ENCODE measurements around the gene BSND. TPM values are rescaled to one million over a fixed set of nuclear protein-coding genes. Genes with fewer than 3 reads are reported as not detected.
"Not testable (repeated sequence)": the region's sequence is repeated elsewhere in the genome, so short reads cannot be mapped to it uniquely, and the experiment has no call there.

The BSND gene
- total and polyA plus RNA-seq, 7 donors = not detected

DNA sequence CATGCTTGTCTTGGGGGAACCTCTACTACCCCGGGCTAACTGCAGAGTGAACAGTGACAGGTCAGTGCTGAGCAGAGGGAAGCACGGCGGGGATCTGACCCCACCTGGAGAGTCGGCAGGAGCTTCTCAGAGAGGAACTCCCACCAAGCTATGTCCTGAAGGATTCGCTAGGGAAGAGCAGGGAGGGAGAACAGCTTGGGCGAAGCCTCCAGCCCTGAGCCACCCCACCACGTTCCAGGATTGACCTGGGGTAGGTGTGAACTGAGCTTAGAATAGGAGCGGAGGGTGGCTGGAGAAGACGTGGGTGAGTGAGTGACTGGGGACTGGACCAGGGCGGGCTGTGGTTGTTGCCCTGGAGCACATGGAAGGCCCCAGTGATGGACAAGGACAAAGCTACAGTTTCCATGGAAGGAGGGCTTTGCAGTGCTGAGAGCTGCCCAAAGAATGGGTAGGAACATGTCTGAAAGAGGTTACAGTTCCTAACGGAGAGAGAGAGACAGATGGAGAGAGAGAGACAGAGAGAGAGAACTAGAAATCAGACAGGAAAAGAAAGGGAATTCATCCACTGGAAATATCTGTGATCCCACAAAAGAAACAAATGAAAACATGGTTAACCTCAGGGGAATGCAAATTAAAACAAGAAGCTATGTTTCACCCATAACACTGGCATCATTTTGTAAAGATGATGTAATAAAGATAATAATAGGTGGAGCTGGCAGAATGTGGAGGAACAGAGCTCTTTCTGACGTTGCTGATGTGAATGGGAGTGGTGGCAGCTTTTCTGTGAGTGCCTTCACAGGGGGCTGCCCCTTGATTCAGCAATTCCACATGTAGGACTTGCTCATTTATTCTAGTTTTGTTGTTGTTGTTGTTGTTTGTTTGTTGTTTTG, 17.2 kb downstream of the BSND start:
- TF ChIP-seq, protein P1, sequence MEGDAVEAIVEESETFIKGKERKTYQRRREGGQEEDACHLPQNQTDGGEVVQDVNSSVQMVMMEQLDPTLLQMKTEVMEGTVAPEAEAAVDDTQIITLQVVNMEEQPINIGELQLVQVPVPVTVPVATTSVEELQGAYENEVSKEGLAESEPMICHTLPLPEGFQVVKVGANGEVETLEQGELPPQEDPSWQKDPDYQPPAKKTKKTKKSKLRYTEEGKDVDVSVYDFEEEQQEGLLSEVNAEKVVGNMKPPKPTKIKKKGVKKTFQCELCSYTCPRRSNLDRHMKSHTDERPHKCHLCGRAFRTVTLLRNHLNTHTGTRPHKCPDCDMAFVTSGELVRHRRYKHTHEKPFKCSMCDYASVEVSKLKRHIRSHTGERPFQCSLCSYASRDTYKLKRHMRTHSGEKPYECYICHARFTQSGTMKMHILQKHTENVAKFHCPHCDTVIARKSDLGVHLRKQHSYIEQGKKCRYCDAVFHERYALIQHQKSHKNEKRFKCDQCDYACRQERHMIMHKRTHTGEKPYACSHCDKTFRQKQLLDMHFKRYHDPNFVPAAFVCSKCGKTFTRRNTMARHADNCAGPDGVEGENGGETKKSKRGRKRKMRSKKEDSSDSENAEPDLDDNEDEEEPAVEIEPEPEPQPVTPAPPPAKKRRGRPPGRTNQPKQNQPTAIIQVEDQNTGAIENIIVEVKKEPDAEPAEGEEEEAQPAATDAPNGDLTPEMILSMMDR (IDR thresholded peaks at IDR 0.05) = no peak
- H3K4me3 ChIP-seq = no peak overlapping the region
- ATAC-seq (no peak), DNase-seq (no peak)
- no peaks in the 10 kb centered on the region for H3K36me3 ChIP-seq (ENCODE audit: insufficient read depth in 1 of 2, low read depth in 1 of 2)
- 71 to 75% (median 72%) methylated on average over 12 of the region's 12 CpGs for WGBS, 3 donors
- H3K27me3 ChIP-seq (ENCODE audit: insufficient read depth in 3 of 3, low read length in 2 of 3) = peaks cover 0 to 5% (median 0%) of the 10 kb centered on the region in 3 donors
- H3K4me1 ChIP-seq = no peaks in the 10 kb centered on the region
- no peak overlapping the region for H3K27ac ChIP-seq
- intact Hi-C loops (cut with DNase I) = no loop called here
- H3K9me3 ChIP-seq = no peaks in the 10 kb centered on the region

DNA sequence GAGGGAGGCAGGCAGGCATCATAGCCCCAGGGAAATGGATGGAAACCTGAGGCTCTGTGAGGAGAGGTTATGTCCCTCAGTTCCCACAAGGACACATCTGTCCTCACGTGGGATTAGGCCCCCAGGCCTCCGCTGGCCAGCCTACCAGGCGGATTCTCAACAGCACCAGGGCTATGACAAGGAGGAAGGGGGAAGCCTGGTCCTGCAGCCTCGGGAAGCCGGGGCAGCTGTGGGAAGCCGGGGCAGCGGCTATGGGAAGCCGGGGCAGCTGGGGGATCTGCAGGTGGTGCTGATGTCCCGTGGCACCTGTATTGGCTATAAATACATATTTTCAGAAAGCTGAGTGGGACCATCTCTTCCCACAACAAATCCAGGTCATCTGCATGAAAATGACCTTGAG, 19.7 kb downstream of the BSND start:
- TF ChIP-seq, protein P1 (IDR thresholded peaks at IDR 0.05) = no peak
- DNase-seq (no peak), ATAC-seq (no peak)
- intact Hi-C loops (cut with DNase I) = no loop called here
- Histone ChIP-seq H3K4me1 (no peaks in the 10 kb centered on the region), H3K27me3 (ENCODE audit: insufficient read depth in 3 of 3, low read length in 2 of 3) (peaks cover 0 to 5% (median 0%) of the 10 kb centered on the region in 3 donors), H3K36me3 (ENCODE audit: insufficient read depth in 1 of 2, low read depth in 1 of 2) (no peaks in the 10 kb centered on the region), H3K4me3 (no peak overlapping the region), H3K27ac (no peak overlapping the region), H3K9me3 (no peaks in the 10 kb centered on the region)
- 73 to 80% (median 73%) methylated on average over 9 of the region's 9 CpGs for WGBS, 3 donors

DNA sequence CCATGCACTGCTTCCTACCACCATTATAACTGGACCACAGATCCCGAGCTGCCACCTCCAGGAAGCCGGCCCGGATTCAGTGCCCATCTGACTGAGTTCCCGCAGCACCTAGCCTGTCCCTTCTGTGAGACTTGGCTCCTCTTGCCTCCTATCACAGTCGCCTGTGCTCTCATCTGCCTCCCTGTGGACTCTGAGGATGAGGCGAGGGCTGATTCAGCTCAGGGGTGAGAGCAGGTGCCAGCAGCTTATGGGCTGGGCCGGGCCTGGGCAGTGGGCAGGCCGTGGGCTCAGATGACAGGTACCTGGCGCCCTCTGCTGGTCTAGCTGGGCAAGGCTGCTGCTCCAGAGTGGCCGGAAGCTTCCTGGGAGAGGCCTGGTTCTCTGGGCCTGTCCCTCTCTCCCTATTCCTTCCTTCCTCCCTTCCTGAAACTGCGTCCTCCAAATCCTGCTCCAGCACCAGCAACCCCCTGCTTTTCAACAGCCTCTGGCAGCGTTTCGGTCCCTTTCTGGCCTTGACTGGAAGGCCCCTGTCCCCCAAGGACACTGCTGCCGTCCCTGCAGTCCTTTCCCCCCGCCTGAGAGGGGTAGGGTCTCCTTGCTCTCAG, 23.3 kb downstream of the BSND start:
- no peaks in the 10 kb centered on the region for H3K36me3 ChIP-seq (ENCODE audit: insufficient read depth in 1 of 2, low read depth in 1 of 2)
- 40 to 48% (median 41%) methylated on average over 15 of the region's 15 CpGs for WGBS, 3 donors
- peak overlapping the region; percentile 30 for H3K27ac ChIP-seq
- no peaks in the 10 kb centered on the region for H3K4me1 ChIP-seq
- H3K27me3 ChIP-seq (ENCODE audit: insufficient read depth in 3 of 3, low read length in 2 of 3) = peaks cover 0 to 5% (median 0%) of the 10 kb centered on the region in 3 donors
- ATAC-seq (peak; percentile 99 to 100 (median 100)), DNase-seq (peak; percentile 76 to 89)
- intact Hi-C loops (cut with DNase I) = no loop called here
- no peak overlapping the region for H3K4me3 ChIP-seq
- TF ChIP-seq, protein P1 (IDR thresholded peaks at IDR 0.05) = peak; percentile 81
- H3K9me3 ChIP-seq = no peaks in the 10 kb centered on the region

DNA sequence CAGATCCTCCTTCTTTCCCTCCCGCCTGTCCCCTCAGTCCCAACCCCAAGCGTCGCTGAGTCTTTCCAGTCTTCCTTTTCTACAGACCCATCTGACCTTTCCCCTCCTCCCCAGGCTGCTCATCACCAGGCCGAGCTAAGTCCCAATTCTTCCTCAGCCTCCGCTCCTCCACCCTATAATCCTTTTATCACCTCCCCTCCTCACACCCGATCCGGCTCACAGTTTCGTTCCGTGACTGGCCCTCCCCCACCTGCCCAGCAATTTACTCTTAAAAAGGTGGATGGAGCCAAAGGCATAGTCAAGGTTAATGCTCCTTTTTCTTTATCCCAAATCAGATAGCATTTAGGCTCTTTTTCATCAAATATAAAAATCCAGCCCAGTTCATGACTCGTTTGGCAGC, 25.4 kb downstream of the BSND start:
- H3K27ac ChIP-seq; ATAC-seq; DNase-seq; intact Hi-C loops (cut with DNase I); H3K4me3 ChIP-seq; H3K9me3 ChIP-seq; H3K4me1 ChIP-seq; H3K36me3 ChIP-seq (ENCODE audit: insufficient read depth in 1 of 2, low read depth in 1 of 2); H3K27me3 ChIP-seq (ENCODE audit: insufficient read depth in 3 of 3, low read length in 2 of 3): not testable (repeated sequence)
- 63 to 80% (median 70%) methylated on average over 9 of the region's 10 CpGs for WGBS, 3 donors

DNA sequence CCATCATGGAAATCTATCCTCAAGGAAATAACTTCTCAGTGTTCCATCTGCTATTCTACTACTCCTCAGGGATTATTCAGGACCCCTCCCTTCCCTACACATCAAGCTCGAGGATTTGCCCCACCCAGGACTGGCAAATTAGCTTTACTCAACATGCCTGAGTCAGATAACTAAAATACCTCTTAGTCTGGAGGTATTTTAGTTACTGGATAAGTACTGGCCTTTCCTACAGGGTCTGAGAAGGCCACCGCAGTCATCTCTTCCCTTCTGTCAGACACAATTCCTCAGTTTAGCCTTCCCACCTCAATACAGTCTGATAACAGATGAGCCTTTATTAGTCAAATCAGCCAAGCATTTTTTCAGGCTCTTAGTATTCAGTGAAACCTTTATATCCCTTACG, 27.9 kb downstream of the BSND start:
- intact Hi-C loops (cut with DNase I); H3K4me1 ChIP-seq; H3K4me3 ChIP-seq; H3K9me3 ChIP-seq; H3K27me3 ChIP-seq (ENCODE audit: insufficient read depth in 3 of 3, low read length in 2 of 3); H3K36me3 ChIP-seq (ENCODE audit: insufficient read depth in 1 of 2, low read depth in 1 of 2); ATAC-seq; DNase-seq; H3K27ac ChIP-seq: not testable (repeated sequence)
- 78 to 91% (median 80%) methylated on average over 2 to 3 of the region's 3 CpGs for WGBS, 3 donors

DNA sequence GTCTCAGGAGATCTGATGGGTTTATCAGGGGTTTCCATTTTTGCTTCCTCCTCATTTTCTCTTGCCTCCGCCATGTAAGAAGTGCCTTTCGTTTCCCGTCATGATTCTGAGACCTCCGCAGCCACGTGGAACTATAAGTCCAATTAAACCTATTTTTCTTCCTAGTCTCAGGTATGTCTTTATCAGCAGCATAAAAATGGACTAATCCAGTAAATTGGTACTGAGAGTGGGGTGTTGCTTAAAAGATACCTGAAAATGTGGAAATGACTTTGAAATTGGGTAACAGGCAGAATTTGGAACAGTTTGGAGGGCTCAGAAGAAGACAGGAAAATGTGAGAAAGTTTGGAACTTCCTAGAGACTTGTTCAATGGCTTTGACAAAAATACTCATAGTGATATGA, 32.4 kb downstream of the BSND start:
- ATAC-seq; H3K4me1 ChIP-seq; H3K9me3 ChIP-seq; H3K36me3 ChIP-seq (ENCODE audit: insufficient read depth in 1 of 2, low read depth in 1 of 2); H3K27ac ChIP-seq; intact Hi-C loops (cut with DNase I); H3K4me3 ChIP-seq; DNase-seq: not testable (repeated sequence)
- 94 to 96% (median 94%) methylated on average over 5 of the region's 5 CpGs for WGBS, 3 donors
- peaks cover 0 to 18% (median 4%) of the 10 kb centered on the region in 3 donors for H3K27me3 ChIP-seq (ENCODE audit: insufficient read depth in 3 of 3, low read length in 2 of 3)
